ENCODE results near the gene ZNF568.

ZNF568 gene

DNA sequence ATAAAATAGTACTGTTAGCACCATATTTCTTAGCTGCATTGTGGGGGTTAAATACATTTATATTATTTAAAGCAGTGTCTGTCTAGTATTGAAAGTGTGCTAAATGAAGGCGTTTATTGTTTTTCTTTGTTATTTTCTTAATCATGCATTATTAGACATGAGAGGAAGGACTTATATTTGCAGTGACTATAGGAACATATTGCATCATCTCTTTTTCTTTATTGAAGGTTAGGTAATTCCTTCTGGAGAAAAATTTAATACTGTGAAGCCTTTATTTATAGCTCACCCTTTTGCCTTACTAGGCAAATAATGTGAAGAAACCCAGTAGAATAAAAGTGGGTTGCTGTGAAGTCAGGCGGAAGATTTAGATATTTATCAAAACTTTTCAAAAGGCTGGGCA lies 83.2 kb downstream of the ZNF568 start:
- TF ChIP-seq, protein P1, sequence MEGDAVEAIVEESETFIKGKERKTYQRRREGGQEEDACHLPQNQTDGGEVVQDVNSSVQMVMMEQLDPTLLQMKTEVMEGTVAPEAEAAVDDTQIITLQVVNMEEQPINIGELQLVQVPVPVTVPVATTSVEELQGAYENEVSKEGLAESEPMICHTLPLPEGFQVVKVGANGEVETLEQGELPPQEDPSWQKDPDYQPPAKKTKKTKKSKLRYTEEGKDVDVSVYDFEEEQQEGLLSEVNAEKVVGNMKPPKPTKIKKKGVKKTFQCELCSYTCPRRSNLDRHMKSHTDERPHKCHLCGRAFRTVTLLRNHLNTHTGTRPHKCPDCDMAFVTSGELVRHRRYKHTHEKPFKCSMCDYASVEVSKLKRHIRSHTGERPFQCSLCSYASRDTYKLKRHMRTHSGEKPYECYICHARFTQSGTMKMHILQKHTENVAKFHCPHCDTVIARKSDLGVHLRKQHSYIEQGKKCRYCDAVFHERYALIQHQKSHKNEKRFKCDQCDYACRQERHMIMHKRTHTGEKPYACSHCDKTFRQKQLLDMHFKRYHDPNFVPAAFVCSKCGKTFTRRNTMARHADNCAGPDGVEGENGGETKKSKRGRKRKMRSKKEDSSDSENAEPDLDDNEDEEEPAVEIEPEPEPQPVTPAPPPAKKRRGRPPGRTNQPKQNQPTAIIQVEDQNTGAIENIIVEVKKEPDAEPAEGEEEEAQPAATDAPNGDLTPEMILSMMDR (IDR thresholded peaks at IDR 0.05; ENCODE audit: borderline replicate concordance, insufficient read depth, low read depth, low read length) = no peak
- no peak overlapping the region for H3K4me3 ChIP-seq (ENCODE audit: low read depth, low read length)

DNA sequence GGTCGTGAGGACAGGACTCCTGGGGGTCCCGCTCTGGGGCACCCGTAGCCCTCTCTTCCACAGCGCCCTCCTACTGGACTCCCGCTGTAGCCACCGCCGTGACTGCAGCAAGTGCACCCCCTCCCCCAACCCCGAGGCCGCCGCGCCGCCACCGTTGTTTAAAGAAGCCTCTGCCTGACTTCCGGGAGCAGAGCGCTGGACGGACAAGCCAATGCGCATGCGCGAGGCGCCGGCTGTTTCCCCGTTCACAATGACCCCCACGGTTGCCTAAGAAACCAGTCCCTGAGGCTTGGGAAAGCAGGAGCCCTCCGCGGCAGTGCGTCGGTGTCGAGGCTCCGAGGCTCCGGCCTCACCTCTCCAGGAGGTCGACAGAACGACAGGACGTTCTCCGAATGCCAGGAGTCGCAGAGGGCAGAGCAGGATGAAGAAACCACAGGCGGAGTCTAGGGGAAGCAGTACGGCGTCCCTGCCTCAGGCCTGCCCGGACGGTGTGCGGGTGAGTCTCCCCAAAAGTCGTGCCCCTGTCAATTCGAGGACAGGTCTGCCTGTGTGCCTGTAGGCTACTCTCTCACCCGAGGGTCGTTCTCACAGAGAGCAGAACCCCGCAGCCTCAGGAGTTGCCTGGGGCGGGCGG lies 91.6 kb downstream of the ZNF568 start:
- TF ChIP-seq, protein P1 (IDR thresholded peaks at IDR 0.05; ENCODE audit: borderline replicate concordance, insufficient read depth, low read depth, low read length) = no peak
- no peak overlapping the region for H3K4me3 ChIP-seq (ENCODE audit: low read depth, low read length)

DNA sequence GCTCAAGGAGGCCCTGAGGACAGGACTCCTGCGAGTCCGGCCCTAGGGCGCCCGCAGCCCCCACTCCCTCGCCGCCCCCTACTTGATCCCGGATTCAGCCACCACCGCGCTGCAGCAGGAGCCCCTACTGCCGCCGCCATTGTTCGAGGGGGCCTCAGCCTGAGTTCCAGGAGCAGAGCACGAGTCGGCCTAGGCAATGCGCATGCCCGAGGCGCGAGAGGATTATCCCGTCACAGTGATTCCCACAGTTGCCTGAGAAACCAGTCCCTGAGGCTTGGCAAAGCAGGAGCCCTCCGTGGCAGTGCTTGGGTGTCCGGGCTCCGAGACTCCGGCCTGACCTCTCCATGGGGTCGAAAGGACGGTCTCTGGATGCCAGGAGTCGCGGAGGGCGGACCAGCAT lies 93.7 kb downstream of the ZNF568 start:
- H3K4me3 ChIP-seq (ENCODE audit: low read depth, low read length) = no peak overlapping the region
- TF ChIP-seq, protein P1 (IDR thresholded peaks at IDR 0.05; ENCODE audit: borderline replicate concordance, insufficient read depth, low read depth, low read length) = no peak

DNA sequence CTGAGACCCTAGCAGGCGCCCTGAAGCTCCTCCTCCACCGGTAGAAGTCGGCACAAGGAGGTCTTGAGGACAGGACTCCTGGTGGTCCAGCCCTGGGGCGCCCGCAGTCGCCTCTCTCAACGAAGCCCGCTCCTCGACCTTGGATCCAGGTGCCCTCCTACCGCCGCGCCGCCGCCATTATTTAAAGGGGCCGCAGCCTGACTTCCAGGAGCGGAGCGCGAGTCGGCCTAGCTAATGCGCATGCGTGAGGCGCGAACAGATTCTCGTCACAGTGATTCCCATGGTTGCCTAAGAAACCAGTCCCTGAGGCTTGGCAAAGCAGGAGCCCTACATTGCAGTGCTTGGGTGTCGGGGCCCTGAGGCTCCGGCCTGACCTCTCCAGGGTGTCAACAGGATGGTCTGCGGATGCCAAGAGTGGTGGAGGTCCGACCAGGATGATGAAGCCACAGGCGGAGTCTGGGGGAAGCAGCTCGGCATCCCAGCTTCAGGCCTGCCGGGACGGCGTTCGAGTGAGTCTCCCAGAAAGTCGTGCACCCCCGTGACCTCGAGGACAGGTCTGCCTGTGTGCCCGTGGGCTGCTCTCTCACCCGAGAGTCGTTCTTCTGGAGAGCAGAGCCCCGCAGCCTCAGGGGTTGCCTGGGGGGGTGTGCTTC lies 96.1 kb downstream of the ZNF568 start:
- TF ChIP-seq, protein P1 (IDR thresholded peaks at IDR 0.05; ENCODE audit: borderline replicate concordance, insufficient read depth, low read depth, low read length) = no peak
- no peak overlapping the region for H3K4me3 ChIP-seq (ENCODE audit: low read depth, low read length)

DNA sequence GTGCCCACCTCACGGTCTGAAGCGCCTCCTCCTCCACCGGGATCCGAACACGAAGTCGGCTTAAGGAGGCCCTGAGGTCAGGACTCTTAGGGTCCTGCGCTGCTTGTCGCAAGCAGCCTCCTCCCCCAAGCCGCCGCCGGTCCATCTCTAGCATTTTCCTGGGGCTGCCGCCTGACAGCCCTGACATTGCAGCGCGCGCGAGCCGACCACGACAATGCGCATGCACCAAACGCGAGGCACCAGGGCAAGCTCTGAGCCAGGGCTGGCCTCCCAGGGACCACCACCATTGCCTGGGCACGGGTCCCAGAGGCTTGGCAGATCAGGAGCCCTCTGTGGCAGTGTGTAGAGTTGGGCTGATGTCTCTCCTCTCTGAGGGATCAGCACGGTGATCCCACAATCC lies 98.3 kb downstream of the ZNF568 start:
- TF ChIP-seq, protein P1 (IDR thresholded peaks at IDR 0.05; ENCODE audit: borderline replicate concordance, insufficient read depth, low read depth, low read length) = no peak
- no peak overlapping the region for H3K4me3 ChIP-seq (ENCODE audit: low read depth, low read length)

DNA sequence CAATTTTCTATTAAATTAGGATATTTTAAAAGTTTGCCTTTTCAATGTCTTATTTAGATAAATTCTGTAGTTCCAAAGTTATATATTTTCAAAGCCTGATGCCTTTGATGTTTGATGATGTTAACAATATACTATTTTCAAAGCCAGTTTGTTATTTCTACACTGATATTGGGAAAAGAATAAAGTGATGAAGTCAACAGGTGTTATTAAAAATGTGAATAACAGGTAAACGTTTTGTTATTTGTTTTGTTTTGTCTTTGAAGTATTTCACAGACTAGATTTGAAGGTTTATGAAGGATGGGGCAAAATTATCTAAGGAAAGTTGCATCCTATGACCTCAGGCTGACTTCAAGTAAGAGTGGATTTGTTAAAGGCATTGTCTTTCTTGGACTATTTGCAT lies 129.0 kb downstream of the ZNF568 start:
- TF ChIP-seq, protein P1 (IDR thresholded peaks at IDR 0.05; ENCODE audit: borderline replicate concordance, insufficient read depth, low read depth, low read length) = no peak
- H3K4me3 ChIP-seq (ENCODE audit: low read depth, low read length) = no peak overlapping the region

Data from GM12875 (cell line).